ENCODE results near the gene MYO3B. TPM values are rescaled to one million over a fixed set of nuclear protein-coding genes. Genes with fewer than 3 reads are reported as not detected.
A peak's percentile ranks its signal among the peaks of the same experiment; 100 is the strongest.

The MYO3B gene
- total and polyA plus RNA-seq, 8 donors, result 1.3 to 4.1 (median 2.6) TPM; not detected in 1

- H3K27ac ChIP-seq, result no peak overlapping the region
- TF ChIP-seq CTCF (IDR thresholded peaks at IDR 0.05), result no peak
- intact Hi-C loops (cut with DNase I), result no loop called here
Measured at GRCh38 chr2:170500104-170500503, 322.2 kb downstream of the MYO3B start.

GRCh38 chr2:170500770-170501169, 322.8 kb downstream of the MYO3B start:
- DNase-seq (no peak), ATAC-seq (no peak)
- H3K36me3 ChIP-seq, result no peaks in the 10 kb centered on the region
- H3K4me1 ChIP-seq, result peaks cover 0 to 8% of the 10 kb centered on the region in 2 donors
- intact Hi-C loops (cut with DNase I), result no loop called here
- no peak overlapping the region for H3K27ac ChIP-seq
- no peak overlapping the region for H3K4me3 ChIP-seq
- TF ChIP-seq CTCF (IDR thresholded peaks at IDR 0.05), result no peak
- no peaks in the 10 kb centered on the region for H3K9me3 ChIP-seq
- peaks cover 0 to 3% of the 10 kb centered on the region in 2 donors for H3K27me3 ChIP-seq

More at GRCh38 chr2:170500104-170500503, 322.2 kb downstream of the MYO3B start:
- DNase-seq, result no peak
- ATAC-seq, result no peak
- no peaks in the 10 kb centered on the region for H3K9me3 ChIP-seq
- H3K36me3 ChIP-seq, result no peaks in the 10 kb centered on the region
- no peak overlapping the region for H3K4me3 ChIP-seq
- no peaks in the 10 kb centered on the region for H3K27me3 ChIP-seq
- H3K4me1 ChIP-seq, result peaks cover 0 to 2% of the 10 kb centered on the region in 2 donors

GRCh38 chr2:170501421-170502043, 323.6 kb downstream of the MYO3B start:
- intact Hi-C loops (cut with DNase I), result no loop called here
- peak in 1 of 4 donors; percentile 40 for DNase-seq
- ATAC-seq, result no peak
- no peak overlapping the region for H3K27ac ChIP-seq
- H3K4me1 ChIP-seq, result peaks cover 0 to 8% of the 10 kb centered on the region in 2 donors
- H3K27me3 ChIP-seq, result peaks cover 0 to 11% of the 10 kb centered on the region in 2 donors
- H3K4me3 ChIP-seq, result no peak overlapping the region
- no peak for TF ChIP-seq CTCF (IDR thresholded peaks at IDR 0.05)
- no peaks in the 10 kb centered on the region for H3K36me3 ChIP-seq
- H3K9me3 ChIP-seq, result no peaks in the 10 kb centered on the region

- no peak for TF ChIP-seq CTCF (IDR thresholded peaks at IDR 0.05)
- Histone ChIP-seq H3K4me1 (peaks cover 0 to 8% of the 10 kb centered on the region in 2 donors), H3K9me3 (no peaks in the 10 kb centered on the region), H3K4me3 (no peak overlapping the region), H3K27me3 (peaks cover 0 to 21% of the 10 kb centered on the region in 2 donors), H3K36me3 (no peaks in the 10 kb centered on the region), H3K27ac (no peak overlapping the region)
- no peak for DNase-seq
- no peak for ATAC-seq
- intact Hi-C loops (cut with DNase I), result no loop called here
Measured at GRCh38 chr2:170502361-170503130, 324.6 kb downstream of the MYO3B start.

GRCh38 chr2:170503563-170503962, 325.6 kb downstream of the MYO3B start:
- Histone ChIP-seq H3K36me3 (no peaks in the 10 kb centered on the region), H3K4me3 (no peak overlapping the region), H3K4me1 (peaks cover 0 to 8% of the 10 kb centered on the region in 2 donors), H3K9me3 (no peaks in the 10 kb centered on the region), H3K27me3 (peaks cover 0 to 21% of the 10 kb centered on the region in 2 donors), H3K27ac (no peak overlapping the region)
- intact Hi-C loops (cut with DNase I), result no loop called here
- DNase-seq, result no peak
- ATAC-seq, result no peak
- no peak for TF ChIP-seq CTCF (IDR thresholded peaks at IDR 0.05)

Measured in left lung (tissue), 10 donors.